Loucy (cell line): ENCODE measurements around the gene SSC4D.

Experiments
- CTCF ChIP-seq: fragments of 200-600 bp; sonication (generic); conservative IDR thresholded peaks from 2 replicates; pipeline ENCODE4 v1.5.1; 2014; ENCODE audit warnings: mild to moderate bottlenecking, antibody characterized with exemption, low read length
- EZH2phosphoT487 ChIP-seq: fragments of 200-600 bp; IDR thresholded peaks from 2 replicates; pipeline ENCODE4 v1.6.1; 2018; ENCODE audit warnings: antibody characterized with exemption, mild to moderate bottlenecking, moderate library complexity, borderline replicate concordance

- no peak for TF ChIP-seq CTCF
- TF ChIP-seq EZH2phosphoT487: no peak
These were observed 20.7 kb upstream of the SSC4D start for GRCh38 chr7:76430211-76430610.
